OCI-LY7 (cell line): ENCODE results near the gene GNG3. TPM values are rescaled to one million over a fixed set of nuclear protein-coding genes. Genes with fewer than 3 reads are reported as not detected.

Experiments
- Bru-seq: library from RNA; stranded (reverse); fragments of 400-500 nt; gene quantifications from one replicate; lab custom pipeline; 2021; lab: Mats Ljungman, UMichigan
- BruChase-seq, 2 experiments: library from RNA; stranded (reverse); fragments of 400-500 nt; gene quantifications; one replicate each; lab custom pipeline; 2021; lab: Mats Ljungman, UMichigan
- BruUV-seq: library from RNA; stranded (reverse); fragments of 400-500 nt; replicated peaks from 2 replicates; lab custom pipeline; 2021; lab: Mats Ljungman, UMichigan
- CTCF ChIA-PET: fragments of 300-600 bp; sonication (Branson Sonifier 250); formaldehyde crosslinking; loops from one replicate; lab custom pipeline; 2022; ENCODE audit warnings: antibody characterized with exemption; ENCODE audit not compliant: unreplicated experiment; lab: Charles Lee
- POLR2A ChIA-PET: fragments of 300-600 bp; sonication (Branson Sonifier 250); formaldehyde crosslinking; loops from one replicate; lab custom pipeline; 2022; ENCODE audit warnings: antibody characterized with exemption; lab: Charles Lee
- DNase-seq: peaks from one replicate; pipeline ENCODE4 v3.0.0-alpha.2; 2015; ENCODE audit warnings: low spot score
- H2AFZ ChIP-seq: fragments of 200-600 bp; sonication (generic), shearing (Covaris generic); 2 replicates; pipeline ENCODE4 v1.6.1; 2014; ENCODE audit warnings: mild to moderate bottlenecking, antibody characterized with exemption, low read length, moderate library complexity
- H3K27ac ChIP-seq: fragments of 200-600 bp; sonication (generic); 2 replicates; pipeline ENCODE4 v1.5.1; 2014; ENCODE audit warnings: mixed run types, low read depth, mild to moderate bottlenecking, moderate library complexity, low read length, inconsistent platforms; ENCODE audit not compliant: poor library complexity, severe bottlenecking
- H3K36me3 ChIP-seq: fragments of 200-600 bp; sonication (generic); 2 replicates; pipeline ENCODE4 v1.6.1; 2014; ENCODE audit warnings: mild to moderate bottlenecking, antibody characterized with exemption, low read length, moderate library complexity, mixed read lengths; ENCODE audit not compliant: insufficient read depth
- H3K4me1 ChIP-seq: fragments of 200-600 bp; sonication (generic); 2 replicates; pipeline ENCODE4 v1.5.1; 2014; ENCODE audit warnings: mild to moderate bottlenecking, low read length; ENCODE audit not compliant: insufficient read depth, poor library complexity, severe bottlenecking
- H3K4me2 ChIP-seq: fragments of 200-600 bp; sonication (generic); 2 replicates; pipeline ENCODE4 v1.6.1; 2014; ENCODE audit warnings: mild to moderate bottlenecking, low read length
- H3K4me3 ChIP-seq: fragments of 200-600 bp; sonication (generic); 2 replicates; pipeline ENCODE4 v1.5.1; 2014; ENCODE audit warnings: mild to moderate bottlenecking, low read depth, low read length; ENCODE audit not compliant: poor library complexity, severe bottlenecking
- H3K79me2 ChIP-seq: fragments of 200-600 bp; sonication (generic); 2 replicates; pipeline ENCODE4 v1.6.1; 2016; ENCODE audit warnings: low read depth, mild to moderate bottlenecking, low read length, moderate library complexity, mixed read lengths; ENCODE audit not compliant: insufficient read depth
- H3K9me2 ChIP-seq: fragments of 200-600 bp; sonication (generic); 2 replicates; pipeline ENCODE4 v1.6.1; 2016; ENCODE audit warnings: mild to moderate bottlenecking, low read length, mixed read lengths; ENCODE audit not compliant: insufficient read depth
- H3K9me3 ChIP-seq: fragments of 200-600 bp; sonication (generic); 2 replicates; pipeline ENCODE4 v1.6.1; 2014; ENCODE audit warnings: mild to moderate bottlenecking, mixed run types, low read length, mixed read lengths
- H4K20me1 ChIP-seq: fragments of 200-600 bp; sonication (generic); 2 replicates; pipeline ENCODE4 v1.6.1; 2014; ENCODE audit warnings: mild to moderate bottlenecking, antibody characterized with exemption, low read length, moderate library complexity, mixed read lengths; ENCODE audit not compliant: insufficient read depth
- CTCF ChIP-seq: fragments of 200-600 bp; sonication (generic); conservative IDR thresholded peaks from 2 replicates; pipeline ENCODE4 v1.5.1; 2014; ENCODE audit warnings: mild to moderate bottlenecking, antibody characterized with exemption, low read length, moderate library complexity, mixed read lengths
- EZH2phosphoT487 ChIP-seq: fragments of 200-600 bp; sonication (generic); IDR thresholded peaks from 2 replicates; pipeline ENCODE4 v1.6.1; 2018; ENCODE audit warnings: low read depth, borderline replicate concordance, mild to moderate bottlenecking, mixed run types, antibody characterized with exemption, low read length, moderate library complexity, mixed read lengths
- intact Hi-C: fragments of 100-400 bp; cut with micrococcal nuclease; formaldehyde crosslinking; loops from one replicate; pipeline ENCODE4 v1.10.0; 2022; ENCODE audit not compliant: unreplicated experiment
- long read RNA-seq: library from polyadenylated mRNA; stranded (forward); transcript quantifications from one replicate; pipeline ENCODE4 v2.0.0, GENCODE V29; 2022
- total RNA-seq, 2 experiments: library from RNA; depleted of rRNA in 1 of 2; stranded (reverse); fragments of >200 nt in 1 of 2; shearing (Covaris generic) in 1 of 2; gene quantifications; 2 replicates each; pipeline ENCODE4 v1.2.3, GENCODE V29; 2014 to 2022

Gene GNG3
- total RNA-seq (2014; rRNA removed; shearing (Covaris generic)) (not detected in 2 replicates), total RNA-seq (2022) (not detected in 2 replicates), Bru-seq, nascent RNA (not detected), BruChase-seq, experiment 1, labeled RNA remaining after a 6-hour chase (not detected), BruChase-seq, experiment 2, labeled RNA remaining after a 2-hour chase (not detected)
- long read RNA-seq, partial matches to known transcripts: 0 of 9 reads
- long read RNA-seq, other reads (novel, unspliced or antisense): 9 of 9 reads

- Histone ChIP-seq H3K9me2 (no peaks in the 10 kb centered on the region), H3K4me3 (peak within 1 kb of the TSS; percentile 73), H3K4me1 (peaks cover 44% of the 10 kb centered on the region), H2AFZ (no peak within 1 kb of the TSS), H3K27ac (peak within 1 kb of the TSS; percentile 73), H3K79me2 (no peaks in the 10 kb centered on the region), H3K9me3 (no peaks in the 10 kb centered on the region), H3K36me3 (peaks cover 93% of the 10 kb centered on the region), H3K4me2 (peak within 1 kb of the TSS; percentile 94), H4K20me1 (no peaks in the 10 kb centered on the region)
- ChIA-PET CTCF (no interaction called here), POLR2A (interaction anchor here (0.8 to 1.6 kb wide), 3 partner anchors 20 to 36 kb away, joined by 3 to 5 read pairs (median 3); partner anchors contain the start of genes HNRNPUL2, TTC9C and UQCC3)
- DNase-seq: no peak
- BruUV-seq: no TSS peak
- TF ChIP-seq CTCF: no peak
- no peak for TF ChIP-seq EZH2phosphoT487
- intact Hi-C loops: loop anchor here (2.0 kb wide), 1 partner anchor 19 kb away; the partner anchor contains the start of gene HNRNPUL2
These were observed at the start of gene GNG3, which contains the start of gene BSCL2 for GRCh38 chr11:62707277-62707861. Gene GNG3 (plus strand): TSS chr11:62707676. CDS start chr11:62708296, 620 bp downstream. Gene BSCL2 (minus strand): TSS chr11:62707424. CDS start chr11:62707195, 229 bp downstream.

GRCh38 chr11:62664405-62665074 lies 42.9 kb upstream of the GNG3 start:
- CTCF ChIA-PET: interaction anchor here (0.6 to 1.4 kb wide), 3 partner anchors 16 to 63 kb away, joined by 3 to 4 read pairs (median 3); partner anchors contain the start of gene HNRNPUL2
- BruUV-seq: TSS peak; percentile 51
- POLR2A ChIA-PET: interaction anchor here (0.6 to 8.3 kb wide), 24 partner anchors 10 to 209 kb away, joined by 3 to 159 read pairs (median 6); partner anchors contain the start of genes B3GAT3, EEF1G, GANAB and HNRNPUL2
- Histone ChIP-seq H3K9me2 (no peaks in the 10 kb centered on the region), H3K4me1 (peaks cover 34% of the 10 kb centered on the region), H3K9me3 (no peaks in the 10 kb centered on the region), H3K27ac (peak overlapping the region; percentile 94), H2AFZ (peak overlapping the region; percentile 19; the same call in 1 of the 2 replicates), H4K20me1 (peaks cover 6% of the 10 kb centered on the region; the same call in 1 of the 2 replicates), H3K4me2 (peak overlapping the region; percentile 89), H3K79me2 (peaks cover 58% of the 10 kb centered on the region), H3K4me3 (peak overlapping the region; percentile 86), H3K36me3 (peaks cover 66% of the 10 kb centered on the region)
- intact Hi-C loops: loop anchor here (1.0 to 5.0 kb wide), 4 partner anchors 11 to 72 kb away; partner anchors contain the start of genes EML3, INTS5, MTA2 and ROM1
- TF ChIP-seq EZH2phosphoT487: no peak
- TF ChIP-seq CTCF: no peak
- peak; percentile 85 for DNase-seq
